AG04450 (cell line): ENCODE measurements around the gene ANKDD1A. TPM values are rescaled to one million over a fixed set of nuclear protein-coding genes. Genes with fewer than 3 reads are reported as not detected.

ENCODE experiments used
- CTCF ChIA-PET: fragments of 300-600, 350-600 bp; formaldehyde crosslinking; extraction: SDS; loops from one replicate; lab custom pipeline; 2022; ENCODE audit warnings: antibody characterized with exemption, inconsistent platforms; lab: Charles Lee
- POLR2A ChIA-PET: fragments of 350-600 bp; formaldehyde crosslinking; extraction: SDS; loops from one replicate; lab custom pipeline; 2021; ENCODE audit warnings: antibody characterized with exemption, inconsistent platforms; lab: Yijun Ruan, JAX
- DNase-seq: peaks from one replicate; pipeline ENCODE4 v3.0.0-alpha.2; 2011; ENCODE audit warnings: low read depth, low spot score
- H3K27ac ChIP-seq: one replicate; pipeline ENCODE4 v1.5.1; 2012; ENCODE audit warnings: low read depth, low read length, control low read depth
- H3K27me3 ChIP-seq: one replicate; pipeline ENCODE4 v1.6.0; 2012; ENCODE audit warnings: low read length; ENCODE audit not compliant: control insufficient read depth, insufficient read depth
- H3K4me3 ChIP-seq: 2 replicates; pipeline ENCODE4 v1.5.1; 2011; ENCODE audit warnings: mild to moderate bottlenecking, low read depth, low read length, control low read depth
- H3K9me3 ChIP-seq: 2 replicates; pipeline ENCODE4 v1.5.1; 2012; ENCODE audit warnings: low read length; ENCODE audit not compliant: control insufficient read depth, insufficient read depth
- polyA plus RNA-seq: library from polyadenylated mRNA; depleted of rRNA; stranded (reverse); fragments of >200 nt; gene quantifications from 2 replicates; pipeline ENCODE4 v1.2.3, GENCODE V29; 2011
- TF ChIP-seq, protein P1 (sequence below): IDR thresholded peaks from 2 replicates; pipeline ENCODE4 v1.5.1; 2011; ENCODE audit warnings: low read depth, low read length, control low read depth, inconsistent platforms

Gene ANKDD1A
- polyA plus RNA-seq, 1 experiment, result 4.0 TPM

GRCh38 chr15:64917211-64917610 is 5.5 kb downstream of the ANKDD1A start:
- ChIA-PET CTCF (no interaction called here), POLR2A (no interaction called here)
- H3K4me3 ChIP-seq, result no peak overlapping the region
- H3K27me3 ChIP-seq, result no peaks in the 10 kb centered on the region
- DNase-seq, result no peak
- H3K27ac ChIP-seq, result no peak overlapping the region
- H3K9me3 ChIP-seq, result no peaks in the 10 kb centered on the region
- TF ChIP-seq, protein P1, sequence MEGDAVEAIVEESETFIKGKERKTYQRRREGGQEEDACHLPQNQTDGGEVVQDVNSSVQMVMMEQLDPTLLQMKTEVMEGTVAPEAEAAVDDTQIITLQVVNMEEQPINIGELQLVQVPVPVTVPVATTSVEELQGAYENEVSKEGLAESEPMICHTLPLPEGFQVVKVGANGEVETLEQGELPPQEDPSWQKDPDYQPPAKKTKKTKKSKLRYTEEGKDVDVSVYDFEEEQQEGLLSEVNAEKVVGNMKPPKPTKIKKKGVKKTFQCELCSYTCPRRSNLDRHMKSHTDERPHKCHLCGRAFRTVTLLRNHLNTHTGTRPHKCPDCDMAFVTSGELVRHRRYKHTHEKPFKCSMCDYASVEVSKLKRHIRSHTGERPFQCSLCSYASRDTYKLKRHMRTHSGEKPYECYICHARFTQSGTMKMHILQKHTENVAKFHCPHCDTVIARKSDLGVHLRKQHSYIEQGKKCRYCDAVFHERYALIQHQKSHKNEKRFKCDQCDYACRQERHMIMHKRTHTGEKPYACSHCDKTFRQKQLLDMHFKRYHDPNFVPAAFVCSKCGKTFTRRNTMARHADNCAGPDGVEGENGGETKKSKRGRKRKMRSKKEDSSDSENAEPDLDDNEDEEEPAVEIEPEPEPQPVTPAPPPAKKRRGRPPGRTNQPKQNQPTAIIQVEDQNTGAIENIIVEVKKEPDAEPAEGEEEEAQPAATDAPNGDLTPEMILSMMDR, result no peak

GRCh38 chr15:64919721-64920120 is 8.0 kb downstream of the ANKDD1A start:
- Histone ChIP-seq H3K27ac (no peak overlapping the region), H3K9me3 (peaks cover 3% of the 10 kb centered on the region; the same call in 1 of the 2 replicates), H3K27me3 (no peaks in the 10 kb centered on the region), H3K4me3 (no peak overlapping the region)
- TF ChIP-seq, protein P1, result no peak
- ChIA-PET CTCF (interaction anchor here (1.7 kb wide), 1 partner anchor 14 kb away, joined by 6 read pairs; no protein-coding TSS in a partner anchor), POLR2A (no interaction called here)
- DNase-seq, result no peak

- ChIA-PET CTCF (interaction anchor here (1.7 kb wide), 1 partner anchor 16 kb away, joined by 6 read pairs; no protein-coding TSS in a partner anchor), POLR2A (no interaction called here)
- Histone ChIP-seq H3K9me3 (peaks cover 3% of the 10 kb centered on the region; the same call in 1 of the 2 replicates), H3K27me3 (no peaks in the 10 kb centered on the region), H3K4me3 (no peak overlapping the region), H3K27ac (no peak overlapping the region)
- DNase-seq, result no peak
- TF ChIP-seq, protein P1, result no peak
These were observed 10.0 kb downstream of the ANKDD1A start for GRCh38 chr15:64921711-64922110.

- CTCF ChIA-PET, result interaction anchor here (0.6 kb wide), 1 partner anchor 1286 kb away, joined by 3 read pairs; no protein-coding TSS in a partner anchor
- Histone ChIP-seq H3K27me3 (no peaks in the 10 kb centered on the region), H3K27ac (no peak overlapping the region), H3K4me3 (no peak overlapping the region), H3K9me3 (peaks cover 3% of the 10 kb centered on the region; the same call in 1 of the 2 replicates)
- TF ChIP-seq, protein P1, result no peak
- DNase-seq, result no peak
- POLR2A ChIA-PET, result no interaction called here
These were observed 11.8 kb downstream of the ANKDD1A start for GRCh38 chr15:64923546-64923945.

DNA sequence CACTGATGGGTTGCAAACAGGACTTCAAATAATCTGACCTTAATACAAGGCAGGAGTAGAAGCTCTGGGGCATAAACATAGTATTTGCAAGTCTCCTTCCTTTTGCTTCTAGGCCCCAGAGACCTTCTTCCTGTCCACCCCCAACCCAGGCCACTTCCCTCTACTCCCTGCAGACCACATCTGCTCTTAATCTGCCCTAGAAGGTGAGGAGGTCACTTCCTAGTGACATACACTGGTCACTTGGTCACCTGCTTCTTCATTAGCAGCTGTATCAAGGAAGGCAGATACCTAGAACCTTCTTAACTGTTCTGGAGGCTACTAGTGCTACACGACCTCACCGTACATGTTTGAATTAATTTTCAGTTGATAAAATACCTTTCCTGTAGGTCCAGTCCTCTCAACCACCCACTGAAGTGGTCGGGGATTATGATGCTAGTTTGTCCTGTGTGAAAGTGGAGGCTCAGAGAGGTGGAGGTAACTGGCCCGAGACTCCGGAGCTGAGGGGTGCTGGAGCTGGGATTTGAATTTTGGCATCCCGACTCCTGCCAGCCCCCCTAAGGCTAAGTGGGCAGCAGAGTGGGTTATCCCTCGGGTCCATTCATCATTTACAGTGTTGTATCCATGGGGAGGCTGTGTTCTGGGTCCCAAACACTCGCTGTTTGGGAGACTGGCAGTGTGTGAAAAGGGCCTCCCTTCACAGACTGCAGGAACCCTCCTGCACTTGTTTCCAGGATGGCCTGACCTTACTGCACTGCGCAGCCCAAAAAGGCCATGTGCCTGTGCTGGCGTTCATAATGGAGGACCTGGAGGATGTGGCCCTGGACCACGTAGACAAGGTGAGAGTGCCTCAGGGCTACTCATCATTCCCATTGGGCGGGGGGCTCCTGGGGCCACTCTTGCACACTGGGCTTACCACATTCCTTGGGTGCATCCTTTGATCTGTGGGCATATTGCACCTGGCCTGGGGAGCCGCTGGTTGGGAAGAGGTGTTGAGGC is 13.9 kb downstream of the ANKDD1A start:
- Histone ChIP-seq H3K27ac (no peak overlapping the region), H3K4me3 (no peak overlapping the region), H3K9me3 (peaks cover 3% of the 10 kb centered on the region; the same call in 1 of the 2 replicates), H3K27me3 (no peaks in the 10 kb centered on the region)
- TF ChIP-seq, protein P1, result no peak
- ChIA-PET CTCF (no interaction called here), POLR2A (no interaction called here)
- DNase-seq, result no peak
